ENCODE measurements around the gene ELP5.

Gene ELP5

GRCh38 chr17:7204828-7205461 lies 47.1 kb upstream of the ELP5 start (continued):
- TF ChIP-seq ZNF114 (tag by site-specific recombination; IDR thresholded peaks at IDR 0.05) = no peak
- peak; percentile 51 for TF ChIP-seq GLIS1 (tag by site-specific recombination; IDR thresholded peaks at IDR 0.05)
- no peak for TF ChIP-seq SCRT1 (tag by site-specific recombination; IDR thresholded peaks at IDR 0.05; ENCODE audit: borderline replicate concordance)
- TF ChIP-seq KLF8 (tag by site-specific recombination; IDR thresholded peaks at IDR 0.05) = peak; percentile 52; the same call in 1 of the 2 replicates
- no peak for TF ChIP-seq ELK4 (IDR thresholded peaks at IDR 0.05; ENCODE audit: borderline replicate concordance, low read depth, low read length)
- TF ChIP-seq ZNF10 (tag by site-specific recombination; IDR thresholded peaks at IDR 0.05) = no peak
- TF ChIP-seq ZNF2 (tag by site-specific recombination; IDR thresholded peaks at IDR 0.05) = no peak
- TF ChIP-seq ZNF704 (tag by site-specific recombination; IDR thresholded peaks at IDR 0.05) = no peak
- TF ChIP-seq ZNF335 (tag by site-specific recombination; conservative IDR thresholded peaks at IDR 0.05) = peak; percentile 90
- TF ChIP-seq ZNF155 (tag by site-specific recombination; IDR thresholded peaks at IDR 0.05) = no peak
- TF ChIP-seq REPIN1 (tag by site-specific recombination; IDR thresholded peaks at IDR 0.05; ENCODE audit: low read depth) = no peak
- TF ChIP-seq ZFP3 (tag by site-specific recombination; IDR thresholded peaks at IDR 0.05; ENCODE audit: low read depth) = no peak
- 0 out of 2 replicates have a peak, but pooled peaks have one; percentile 40 for TF ChIP-seq ZNF777 (tag by site-specific recombination; IDR thresholded peaks at IDR 0.05; ENCODE audit: borderline replicate concordance)
- TF ChIP-seq GLI4 (tag by site-specific recombination; IDR thresholded peaks at IDR 0.05) = no peak
- TF ChIP-seq KLF17 (tag by site-specific recombination; IDR thresholded peaks at IDR 0.05) = peak; percentile 77
- no peak for TF ChIP-seq TRIM28 (IDR thresholded peaks at IDR 0.05; ENCODE audit: borderline replicate concordance, low read length)
- peak; percentile 55 for TF ChIP-seq ATF2 (tag by site-specific recombination; IDR thresholded peaks at IDR 0.05; ENCODE audit: low read depth)
- TF ChIP-seq ZNF530 (tag by site-specific recombination; IDR thresholded peaks at IDR 0.05; ENCODE audit: low read depth) = no peak
- TF ChIP-seq GLIS2 (tag by site-specific recombination; IDR thresholded peaks at IDR 0.05) = peak; percentile 60; the same call in 1 of the 2 replicates
- TF ChIP-seq MEIS1 (CRISPR knock-in tag; IDR thresholded peaks at IDR 0.05; ENCODE audit: borderline replicate concordance) = no peak
- TF ChIP-seq SALL2 (tag by site-specific recombination; IDR thresholded peaks at IDR 0.05; ENCODE audit: borderline replicate concordance) = no peak
- TF ChIP-seq PRDM10 (tag by site-specific recombination; IDR thresholded peaks at IDR 0.05) = peak; percentile 89
- TF ChIP-seq KLF1 (tag by site-specific recombination; IDR thresholded peaks at IDR 0.05) = peak; percentile 74
- TF ChIP-seq ZNF239 (tag by site-specific recombination; IDR thresholded peaks at IDR 0.05) = no peak
- no peak for TF ChIP-seq ZSCAN5A (tag by site-specific recombination; IDR thresholded peaks at IDR 0.05)
- peak; percentile 84 for TF ChIP-seq MYNN (tag by site-specific recombination; IDR thresholded peaks at IDR 0.05; ENCODE audit: borderline replicate concordance)
- TF ChIP-seq ZEB2 (tag by site-specific recombination; IDR thresholded peaks at IDR 0.05) = peak; percentile 48; the same call in 1 of the 2 replicates
- TF ChIP-seq HOXA7 (CRISPR knock-in tag; IDR thresholded peaks at IDR 0.05; ENCODE audit: borderline replicate concordance) = no peak
- no peak for TF ChIP-seq ZNF404 (tag by site-specific recombination; IDR thresholded peaks at IDR 0.05)
- TF ChIP-seq ZNF23 (tag by site-specific recombination; IDR thresholded peaks at IDR 0.05; ENCODE audit: borderline replicate concordance) = no peak
- no peak for TF ChIP-seq ZNF677 (tag by site-specific recombination; IDR thresholded peaks at IDR 0.05)
- no peak for TF ChIP-seq ZNF174 (tag by site-specific recombination; IDR thresholded peaks at IDR 0.05)
